Kidney (tissue), 14 donors: ENCODE data around the gene DNAJB8. TPM values are rescaled to one million over a fixed set of nuclear protein-coding genes. Genes with fewer than 3 reads are reported as not detected.

Experiments
- DNase-seq, 5 donors: peaks; one replicate each; pipeline ENCODE4 v3.0.0-alpha.2; 2013 to 2020
- FAIRE-seq: peaks from 2 replicates; lab custom pipeline; 2012; peaks lifted over from hg19 to GRCh38; lab: Jason Lieb, UNC
- H3K27ac ChIP-seq, 2 donors: one replicate each; pipeline ENCODE4 v1.7.0; 2013; ENCODE audit warnings: low read depth in 2 of 2, low read length in 2 of 2, inconsistent platforms in 1 of 2
- H3K27me3 ChIP-seq: one replicate; pipeline ENCODE4 v1.7.1; 2013; ENCODE audit warnings: low read length, inconsistent platforms; ENCODE audit not compliant: control insufficient read depth, insufficient read depth
- H3K36me3 ChIP-seq, 3 donors: one replicate each; pipeline versions ENCODE4 v1.7.0 to v1.7.1; 2013; ENCODE audit warnings: low read length in 3 of 3, control low read depth in 1 of 3, inconsistent platforms in 1 of 3; ENCODE audit not compliant: insufficient read depth in 3 of 3, control insufficient read depth in 2 of 3
- H3K4me1 ChIP-seq, 3 donors: one replicate each; pipeline versions ENCODE4 v1.7.0 to v1.7.1; 2013; ENCODE audit warnings: low read length in 3 of 3, inconsistent platforms in 1 of 3, low read depth in 1 of 3; ENCODE audit not compliant: control insufficient read depth in 2 of 3, insufficient read depth in 2 of 3
- H3K4me3 ChIP-seq, 3 donors: one replicate each; pipeline versions ENCODE4 v1.7.0 to v1.8.1; 2013; ENCODE audit warnings: low read length in 3 of 3, control low read depth in 1 of 3, inconsistent platforms in 1 of 3
- H3K9ac ChIP-seq, 3 donors: one replicate each; pipeline versions ENCODE4 v1.7.0 to v1.7.1; 2013; ENCODE audit warnings: low read length in 3 of 3, control low read depth in 1 of 3, inconsistent platforms in 1 of 3
- H3K9me3 ChIP-seq, 3 donors: one replicate each; pipeline versions ENCODE4 v1.7.0 to v1.7.1; 2013; ENCODE audit warnings: low read length in 3 of 3, control low read depth in 1 of 3, inconsistent platforms in 1 of 3; ENCODE audit not compliant: control insufficient read depth in 2 of 3, insufficient read depth in 1 of 3
- CTCF ChIP-seq: IDR thresholded peaks from 3 replicates; pipeline ENCODE4 v1.5.1; 2012; ENCODE audit warnings: mild to moderate bottlenecking, moderate library complexity, borderline replicate concordance; ENCODE audit not compliant: insufficient read depth; ENCODE audit errors: extremely low read depth
- intact Hi-C: fragments of 100-400 bp; cut with DNase I; formaldehyde crosslinking; loops from one replicate; pipeline ENCODE4 v1.11.1; 2022
- polyA plus RNA-seq: library from polyadenylated mRNA; stranded (reverse); fragments of 350-450 nt; fragmentation: Illumina TruSeq; extraction: RNeasy Lipid Tissue Mini Kit (QIAGEN cat#74804); gene quantifications from one replicate; pipeline ENCODE4 v1.2.3, GENCODE V29; 2014; ENCODE audit warnings: low read depth, low replicate concordance; ENCODE audit not compliant: insufficient read depth
- total RNA-seq: library from RNA; stranded (reverse); fragmentation: NEBNext Ultra II Directional; extraction: Animal tissue kit (Norgen Biotek cat#: 25700); gene quantifications from one replicate; pipeline ENCODE4 v1.2.1, GENCODE V29; 2021
- donor health status: control.
- donor health status: control.
- donor health status: control.
- donor health status: control.
- donor health status: control.
- donor health status: DM: yes; HTN: yes; CAD: no.
- donor health status: Normal renal cell carcinoma (clear cell type).

DNAJB8 gene
- total and polyA plus RNA-seq, 2 donors from 2014 or later, result not detected

GRCh38 chr3:128485282-128486204 is 18.9 kb upstream of the DNAJB8 start:
- Histone ChIP-seq H3K4me1 (peaks cover 0 to 17% (median 4%) of the 10 kb centered on the region in 3 donors), H3K4me3 (peak overlapping the region; percentile 9 to 78 (median 35)), H3K27me3 (peaks cover 32% of the 10 kb centered on the region), H3K27ac (peak overlapping the region; percentile 51 to 65), H3K36me3 (peaks cover 0 to 3% (median 0%) of the 10 kb centered on the region in 3 donors), H3K9ac (peak overlapping the region; percentile 8 to 67 (median 10)), H3K9me3 (no peaks in the 10 kb centered on the region)
- TF ChIP-seq CTCF, result no peak
- DNase-seq (peak in 1 of 5 donors; percentile 74), FAIRE-seq (no peak)
- intact Hi-C loops, result no loop called here

- Histone ChIP-seq H3K4me1 (peaks cover 0 to 17% (median 4%) of the 10 kb centered on the region in 3 donors), H3K9me3 (no peaks in the 10 kb centered on the region), H3K27ac (peak overlapping the region; percentile 45 to 76), H3K4me3 (peak overlapping the region; percentile 9 to 78 (median 35)), H3K9ac (peak overlapping the region; percentile 8 to 67 (median 10)), H3K36me3 (peaks cover 0 to 3% (median 0%) of the 10 kb centered on the region in 3 donors), H3K27me3 (peaks cover 23% of the 10 kb centered on the region)
- TF ChIP-seq CTCF, result no peak
- FAIRE-seq, result no peak
- intact Hi-C loops, result no loop called here
- peak in 2 of 5 donors; percentile 29 to 52 for DNase-seq
These were observed 18.0 kb upstream of the DNAJB8 start for GRCh38 chr3:128484404-128485281.

GRCh38 chr3:128483657-128484403 is 17.1 kb upstream of the DNAJB8 start:
- Histone ChIP-seq H3K4me1 (peaks cover 0 to 13% (median 4%) of the 10 kb centered on the region in 3 donors), H3K4me3 (peak overlapping the region in 1 of 3 donors; percentile 47), H3K9ac (peak overlapping the region in 1 of 3 donors; percentile 51), H3K27ac (peak overlapping the region; percentile 61 to 76), H3K9me3 (no peaks in the 10 kb centered on the region), H3K27me3 (peaks cover 22% of the 10 kb centered on the region), H3K36me3 (peaks cover 0 to 3% (median 0%) of the 10 kb centered on the region in 3 donors)
- no peak for TF ChIP-seq CTCF
- FAIRE-seq (no peak), DNase-seq (peak in 4 of 5 donors; percentile 53 to 73 (median 59))
- intact Hi-C loops, result no loop called here
